Activated T-helper 2 cell treated with anti-CD3 and anti-CD28 coated beads, Interferon-gamma antibody, Interleukin-2, Interleukin-4, amounts not matched to agents 10 μg/mL and 5 μg/mL and 100 μg/mL, durations not matched to agents 14 hours and 24 hours and 36 hours (primary cell): ENCODE measurements around the gene SYS1. TPM values are rescaled to one million over a fixed set of nuclear protein-coding genes. Genes with fewer than 3 reads are reported as not detected.

ENCODE experiments used
- DNase-seq: peaks from one replicate; pipeline ENCODE4 v3.0.0; 2021; ENCODE audit warnings: low spot score
- H3K27ac Mint-ChIP-seq: one replicate; pipeline ENCODE4 v1.8.0; 2021; ENCODE audit warnings: mixed read lengths
- H3K27me3 Mint-ChIP-seq: one replicate; pipeline ENCODE4 v1.8.0; 2021; ENCODE audit warnings: low read depth, mixed read lengths
- H3K36me3 Mint-ChIP-seq: one replicate; pipeline ENCODE4 v1.8.0; 2021; ENCODE audit warnings: low read depth, mixed read lengths
- H3K4me1 Mint-ChIP-seq: one replicate; pipeline ENCODE4 v1.8.0; 2021; ENCODE audit warnings: low read depth, mixed read lengths
- H3K4me3 Mint-ChIP-seq: one replicate; pipeline ENCODE4 v1.8.0; 2021; ENCODE audit warnings: low read depth, mild to moderate bottlenecking, moderate library complexity, mixed read lengths
- H3K9me3 Mint-ChIP-seq: one replicate; pipeline ENCODE4 v1.8.0; 2021; ENCODE audit warnings: mixed read lengths
- intact Hi-C: fragments of 100-400 bp; cut with micrococcal nuclease; formaldehyde crosslinking; loops from one replicate; pipeline ENCODE4 v1.15.1; 2023
- total RNA-seq: library from RNA; stranded (reverse); gene quantifications from 2 replicates; pipeline ENCODE4 v1.2.3, GENCODE V29; 2022

SYS1 gene
- total RNA-seq, 1 donor from 2014 or later: 20.1 TPM

DNA sequence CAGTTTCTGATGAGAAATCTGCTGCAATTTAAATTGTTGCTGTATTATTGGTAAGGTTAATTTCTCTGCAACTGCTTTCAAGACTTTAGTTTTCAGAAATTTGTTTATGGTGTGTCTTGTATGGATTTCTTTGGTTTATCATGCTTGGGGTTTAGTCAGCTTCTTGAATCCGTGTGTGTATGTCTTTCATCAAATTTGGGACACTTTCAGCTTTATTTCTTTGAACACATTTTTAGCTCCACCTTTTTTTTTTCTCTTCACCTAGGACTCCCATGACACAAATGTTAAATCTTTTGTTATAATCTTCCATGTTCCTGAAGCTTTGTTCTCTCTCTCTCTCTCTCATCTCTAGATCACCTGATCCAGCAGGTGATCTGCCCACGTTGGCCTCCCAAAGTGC, 28.6 kb downstream of the SYS1 start:
- H3K27ac Mint-ChIP-seq: no peak overlapping the region
- DNase-seq: no peak
- H3K9me3 Mint-ChIP-seq: peaks cover 11% of the 10 kb centered on the region
- H3K4me3 Mint-ChIP-seq: no peak overlapping the region
- peaks cover 8% of the 10 kb centered on the region for H3K36me3 Mint-ChIP-seq
- intact Hi-C loops: no loop called here
- H3K4me1 Mint-ChIP-seq: peaks cover 3% of the 10 kb centered on the region
- no peaks in the 10 kb centered on the region for H3K27me3 Mint-ChIP-seq

DNA sequence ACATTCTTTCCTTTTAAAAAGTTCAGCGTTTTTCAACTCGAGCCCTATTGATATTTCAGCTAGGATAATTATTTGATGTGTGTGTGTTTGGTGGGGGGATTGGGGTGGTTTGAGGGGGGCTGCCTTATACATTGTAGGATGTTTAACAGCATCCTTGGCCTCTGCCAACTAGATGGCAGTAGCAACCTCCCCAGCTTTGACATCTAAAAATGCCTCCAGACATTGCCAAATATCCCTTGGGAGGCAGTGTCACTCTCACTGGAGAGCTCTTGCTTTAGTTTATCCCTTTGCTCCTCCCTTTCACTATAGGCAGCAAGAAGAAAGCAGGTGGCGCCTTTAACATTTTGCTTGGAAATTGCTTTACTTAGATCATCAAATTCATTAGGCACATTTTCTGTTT, 29.8 kb downstream of the SYS1 start:
- Mint-ChIP-seq H3K27me3 (no peaks in the 10 kb centered on the region), H3K4me1 (no peaks in the 10 kb centered on the region), H3K27ac (no peak overlapping the region), H3K9me3 (peaks cover under 1% of the 10 kb centered on the region), H3K4me3 (no peak overlapping the region), H3K36me3 (peaks cover 5% of the 10 kb centered on the region)
- intact Hi-C loops: no loop called here
- no peak for DNase-seq

DNA sequence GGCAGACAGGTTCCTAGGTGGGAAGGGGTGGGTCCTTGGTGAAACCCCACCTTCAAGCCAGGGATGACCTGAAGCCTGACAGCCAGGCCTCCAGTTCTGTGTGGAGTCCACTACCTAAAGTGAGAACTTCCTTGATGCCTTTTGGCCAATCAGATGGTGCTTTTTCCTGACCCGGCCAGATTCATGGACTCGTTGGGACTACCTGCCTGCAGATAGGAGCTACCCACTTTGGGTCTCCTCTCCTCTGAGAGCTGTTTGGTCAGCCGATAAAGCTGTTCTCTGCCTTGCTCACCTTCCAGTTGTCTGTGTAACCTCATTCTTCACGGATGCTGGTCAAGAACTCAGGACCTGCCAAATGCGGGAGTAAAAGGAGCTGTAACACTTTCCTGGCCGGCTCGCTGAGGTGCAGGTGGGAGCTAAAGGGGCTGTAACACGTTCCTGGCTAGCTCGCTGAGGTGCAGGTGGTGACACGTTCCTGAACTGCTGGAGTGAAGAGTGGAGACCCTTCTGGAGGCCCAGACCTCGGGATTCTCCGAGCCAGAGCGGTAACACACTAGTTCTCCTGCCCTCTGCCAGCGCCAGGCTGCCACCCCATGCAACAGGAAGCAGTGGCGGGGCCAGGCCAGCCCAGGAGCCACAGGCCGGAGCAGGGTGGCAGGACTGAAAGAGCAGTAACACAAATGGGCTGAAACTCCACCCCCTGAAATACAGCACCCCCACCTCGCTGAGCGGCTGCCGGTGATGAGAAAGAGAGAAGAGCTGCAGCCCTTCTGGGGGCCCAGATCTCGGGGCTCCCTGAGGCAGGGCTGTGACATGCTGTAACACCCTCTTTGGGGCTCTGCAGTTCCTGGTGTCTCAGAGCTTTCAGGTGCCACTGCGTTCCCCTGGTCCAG, 31.5 kb downstream of the SYS1 start:
- intact Hi-C loops: no loop called here
- peaks cover 3% of the 10 kb centered on the region for H3K9me3 Mint-ChIP-seq
- H3K4me1 Mint-ChIP-seq: no peaks in the 10 kb centered on the region
- no peaks in the 10 kb centered on the region for H3K27me3 Mint-ChIP-seq
- DNase-seq: no peak
- H3K4me3 Mint-ChIP-seq: no peak overlapping the region
- no peak overlapping the region for H3K27ac Mint-ChIP-seq
- H3K36me3 Mint-ChIP-seq: no peaks in the 10 kb centered on the region

DNA sequence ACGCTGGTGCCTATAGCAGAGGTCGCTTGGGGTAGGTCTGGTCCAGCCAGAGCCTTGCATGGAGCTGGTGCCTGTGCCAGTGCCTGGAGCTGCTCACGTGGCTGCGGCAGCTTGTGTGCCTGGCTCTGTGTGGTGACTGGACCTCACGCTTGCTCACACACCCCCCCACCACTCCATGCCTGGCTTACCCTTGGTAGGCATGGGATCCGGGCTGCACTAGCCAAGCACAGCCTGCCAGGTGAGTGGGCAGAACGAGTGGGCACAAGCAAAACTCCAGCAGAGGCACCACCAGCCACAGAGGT, 32.1 kb downstream of the SYS1 start:
- DNase-seq: no peak
- Mint-ChIP-seq H3K4me1 (no peaks in the 10 kb centered on the region), H3K27ac (no peak overlapping the region), H3K36me3 (peaks cover 5% of the 10 kb centered on the region), H3K4me3 (no peak overlapping the region), H3K9me3 (peaks cover 9% of the 10 kb centered on the region), H3K27me3 (no peaks in the 10 kb centered on the region)
- intact Hi-C loops: no loop called here

DNA sequence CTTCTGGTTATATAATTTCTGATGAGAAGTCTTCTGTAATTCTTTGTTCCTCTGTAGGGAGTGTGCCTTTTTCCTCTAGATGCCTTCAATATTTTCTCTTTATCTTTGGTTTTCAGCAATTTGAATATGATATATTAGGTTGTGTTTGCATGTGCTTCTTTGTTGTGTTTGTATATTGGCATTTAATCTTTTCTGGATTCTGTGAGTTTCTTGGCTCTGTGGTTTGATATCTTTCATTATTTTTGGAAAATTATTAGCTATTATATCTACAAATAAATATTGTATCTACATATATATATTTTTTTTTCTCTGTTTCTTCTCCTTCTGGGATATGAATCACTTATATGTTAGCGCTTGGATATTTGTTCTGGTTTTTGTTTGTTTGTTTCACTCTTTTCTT, 36.1 kb downstream of the SYS1 start:
- Mint-ChIP-seq H3K4me3 (no peak overlapping the region), H3K27me3 (peaks cover 5% of the 10 kb centered on the region), H3K36me3 (peaks cover 9% of the 10 kb centered on the region), H3K4me1 (no peaks in the 10 kb centered on the region), H3K27ac (no peak overlapping the region), H3K9me3 (peaks cover 35% of the 10 kb centered on the region)
- intact Hi-C loops: no loop called here
- DNase-seq: no peak

DNA sequence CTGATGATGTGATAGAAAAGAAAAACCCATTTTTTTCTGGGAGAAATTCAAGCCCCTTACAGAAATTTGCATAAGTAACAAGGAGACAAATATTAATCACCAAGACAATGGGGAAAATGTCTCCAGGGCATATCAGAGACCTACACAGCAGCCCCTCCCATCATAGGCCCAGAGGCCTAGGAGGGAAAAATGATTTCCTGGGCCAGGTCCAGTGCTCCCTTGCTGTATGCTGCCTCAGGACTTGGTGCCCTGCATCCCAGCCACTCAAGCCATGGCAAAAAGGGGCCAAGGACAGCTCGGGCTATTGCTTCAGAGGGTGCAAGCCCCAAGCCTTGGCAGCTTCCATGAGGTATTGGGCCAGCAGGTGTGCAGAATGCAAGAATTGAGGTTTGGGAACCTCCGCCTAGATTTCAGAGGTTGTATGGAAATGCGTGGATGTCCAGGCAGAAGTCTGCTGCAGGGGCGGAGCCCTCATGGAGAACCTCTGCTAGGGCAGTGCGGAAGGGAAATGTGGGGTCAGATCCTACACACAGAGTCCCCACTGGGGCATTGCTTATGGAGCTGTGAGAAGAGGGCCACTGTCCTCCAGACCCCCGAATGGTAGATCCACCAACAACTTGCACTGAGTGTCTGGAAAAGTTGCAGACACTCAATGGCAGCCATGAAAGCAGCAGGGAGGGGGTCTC, 37.5 kb downstream of the SYS1 start:
- Mint-ChIP-seq H3K9me3 (peaks cover 35% of the 10 kb centered on the region), H3K4me3 (no peak overlapping the region), H3K27ac (no peak overlapping the region), H3K4me1 (peaks cover 4% of the 10 kb centered on the region), H3K27me3 (peaks cover 13% of the 10 kb centered on the region), H3K36me3 (peaks cover 9% of the 10 kb centered on the region)
- intact Hi-C loops: no loop called here
- no peak for DNase-seq

DNA sequence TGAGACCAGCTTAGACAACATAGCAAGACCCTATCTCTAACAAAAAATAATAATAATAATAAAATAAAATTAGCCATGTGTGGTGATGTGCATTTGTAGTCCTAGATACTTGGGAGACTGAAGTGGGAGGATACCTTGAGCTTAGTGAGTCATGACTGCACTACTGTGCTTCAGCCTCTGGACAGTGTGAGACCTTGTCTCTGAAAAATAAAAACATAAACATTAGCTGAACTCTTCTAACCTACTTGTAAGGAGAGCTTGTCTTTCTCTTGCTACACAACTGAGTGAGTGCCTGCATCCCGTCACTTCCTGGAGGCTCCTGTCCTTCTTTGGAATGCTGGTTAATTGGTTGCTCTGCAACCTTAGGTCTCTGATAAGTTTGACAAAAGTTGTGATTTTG, 40.0 kb downstream of the SYS1 start:
- intact Hi-C loops: no loop called here
- H3K36me3 Mint-ChIP-seq: peaks cover 9% of the 10 kb centered on the region
- no peak overlapping the region for H3K4me3 Mint-ChIP-seq

DNA sequence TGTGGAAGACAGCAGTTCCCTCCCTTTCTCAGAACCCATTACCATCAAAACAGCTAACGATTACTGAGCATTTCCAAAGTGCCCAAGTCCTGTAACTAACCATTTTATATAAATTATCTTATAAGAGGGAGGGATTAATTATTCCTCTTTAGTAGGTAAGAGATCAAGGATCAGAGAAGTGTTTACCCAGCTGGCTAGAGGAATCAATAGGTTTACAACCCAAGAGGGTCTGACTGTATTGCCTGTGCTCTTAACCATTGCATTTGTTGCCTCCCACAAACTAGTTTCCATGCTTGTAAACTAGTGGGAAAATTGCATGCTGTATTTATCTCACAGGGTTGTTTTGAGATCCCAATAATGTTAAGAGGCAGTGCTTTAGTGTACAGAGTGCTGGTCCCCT, 41.5 kb downstream of the SYS1 start:
- intact Hi-C loops: no loop called here
- peaks cover 32% of the 10 kb centered on the region for H3K9me3 Mint-ChIP-seq
- no peak overlapping the region for H3K27ac Mint-ChIP-seq
- DNase-seq: no peak
- H3K36me3 Mint-ChIP-seq: peaks cover 9% of the 10 kb centered on the region
- H3K4me1 Mint-ChIP-seq: peaks cover 13% of the 10 kb centered on the region
- H3K27me3 Mint-ChIP-seq: peaks cover 13% of the 10 kb centered on the region
- H3K4me3 Mint-ChIP-seq: peak overlapping the region; percentile 52

More for the DNA sequence above, 40.0 kb downstream of the SYS1 start:
- DNase-seq: no peak
- H3K9me3 Mint-ChIP-seq: peaks cover 35% of the 10 kb centered on the region
- H3K27ac Mint-ChIP-seq: no peak overlapping the region
- H3K4me1 Mint-ChIP-seq: peaks cover 12% of the 10 kb centered on the region
- peaks cover 13% of the 10 kb centered on the region for H3K27me3 Mint-ChIP-seq

DNA sequence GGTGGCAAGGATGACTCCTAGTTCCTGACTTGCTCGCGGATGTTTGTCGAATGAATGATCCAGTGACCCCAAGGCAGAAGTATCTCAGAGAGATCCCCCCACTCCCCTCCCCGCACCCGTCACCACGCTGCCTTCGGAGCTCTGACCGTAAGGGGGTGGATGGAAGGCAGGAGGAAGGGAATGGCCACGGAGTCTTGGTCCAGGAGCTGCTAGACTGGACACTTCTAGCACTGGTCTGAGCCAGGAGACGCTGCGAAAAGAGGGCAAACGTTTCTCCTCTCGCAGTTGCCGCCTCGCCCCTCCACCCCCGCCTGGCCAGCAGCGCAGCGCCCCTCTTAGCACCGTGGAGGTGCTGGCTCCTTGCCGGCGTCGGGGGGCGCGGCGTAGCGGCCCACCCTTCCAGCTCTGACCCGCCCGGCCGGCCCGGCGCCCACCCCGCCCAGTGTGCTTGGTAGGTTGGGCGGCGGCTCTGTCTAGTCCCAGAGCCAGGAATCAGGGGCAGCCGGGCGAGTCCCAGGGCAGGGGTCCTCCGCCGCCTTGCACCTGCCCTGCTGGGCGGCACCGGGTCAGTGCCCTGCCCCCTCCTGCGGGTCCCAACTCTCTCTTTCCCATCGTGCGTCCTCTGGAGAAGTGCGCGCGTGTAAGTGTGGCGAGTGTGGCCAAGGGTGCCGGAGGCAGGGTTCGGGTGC, 42.8 kb downstream of the SYS1 start:
- H3K4me1 Mint-ChIP-seq: peaks cover 14% of the 10 kb centered on the region
- peak overlapping the region; percentile 72 for H3K4me3 Mint-ChIP-seq
- peaks cover 3% of the 10 kb centered on the region for H3K36me3 Mint-ChIP-seq
- peaks cover 19% of the 10 kb centered on the region for H3K9me3 Mint-ChIP-seq
- no peak for DNase-seq
- peaks cover 13% of the 10 kb centered on the region for H3K27me3 Mint-ChIP-seq
- no peak overlapping the region for H3K27ac Mint-ChIP-seq
- intact Hi-C loops: no loop called here

DNA sequence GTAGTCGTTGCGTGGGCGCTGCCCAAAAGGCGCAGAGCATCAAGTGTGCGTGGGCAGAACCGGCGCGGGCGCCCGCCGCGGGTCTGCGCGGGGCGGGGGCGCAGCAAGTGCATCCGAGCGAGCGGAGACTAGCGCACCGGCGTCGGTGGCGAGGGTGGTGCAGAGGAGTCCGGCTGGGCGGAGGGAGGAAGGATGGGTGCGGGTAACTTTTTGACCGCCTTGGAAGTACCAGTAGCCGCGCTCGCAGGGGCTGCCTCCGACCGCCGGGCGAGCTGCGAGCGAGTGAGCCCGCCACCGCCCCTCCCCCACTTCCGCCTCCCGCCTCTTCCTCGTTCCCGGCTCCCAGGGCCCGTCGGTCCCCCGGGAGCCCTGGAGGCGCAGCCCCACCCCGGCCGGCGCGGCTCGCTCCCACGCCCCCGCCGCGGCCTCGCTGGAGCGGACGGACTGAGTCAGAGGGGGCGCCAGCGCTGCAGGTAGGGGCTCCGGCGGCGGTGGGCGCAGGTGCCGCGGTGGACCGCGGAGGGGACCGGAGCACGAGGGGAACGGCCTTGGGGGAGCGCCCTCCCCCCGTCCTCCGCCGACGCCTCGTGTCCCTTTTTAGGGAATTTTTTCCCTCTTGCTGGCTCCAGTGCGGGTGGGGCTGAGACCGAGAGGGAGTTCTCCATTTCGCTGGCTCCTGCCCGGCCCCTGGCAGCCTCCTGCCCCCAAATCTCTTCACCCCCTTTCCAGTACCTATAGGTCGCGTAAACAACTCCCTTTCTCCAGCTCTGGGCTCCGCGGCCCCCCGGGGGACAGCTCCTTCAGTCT, 43.5 kb downstream of the SYS1 start:
- Mint-ChIP-seq H3K27ac (no peak overlapping the region), H3K4me3 (peak overlapping the region; percentile 77), H3K36me3 (no peaks in the 10 kb centered on the region), H3K9me3 (peaks cover 13% of the 10 kb centered on the region), H3K4me1 (peaks cover 16% of the 10 kb centered on the region), H3K27me3 (peaks cover 13% of the 10 kb centered on the region)
- intact Hi-C loops: no loop called here
- no peak for DNase-seq

DNA sequence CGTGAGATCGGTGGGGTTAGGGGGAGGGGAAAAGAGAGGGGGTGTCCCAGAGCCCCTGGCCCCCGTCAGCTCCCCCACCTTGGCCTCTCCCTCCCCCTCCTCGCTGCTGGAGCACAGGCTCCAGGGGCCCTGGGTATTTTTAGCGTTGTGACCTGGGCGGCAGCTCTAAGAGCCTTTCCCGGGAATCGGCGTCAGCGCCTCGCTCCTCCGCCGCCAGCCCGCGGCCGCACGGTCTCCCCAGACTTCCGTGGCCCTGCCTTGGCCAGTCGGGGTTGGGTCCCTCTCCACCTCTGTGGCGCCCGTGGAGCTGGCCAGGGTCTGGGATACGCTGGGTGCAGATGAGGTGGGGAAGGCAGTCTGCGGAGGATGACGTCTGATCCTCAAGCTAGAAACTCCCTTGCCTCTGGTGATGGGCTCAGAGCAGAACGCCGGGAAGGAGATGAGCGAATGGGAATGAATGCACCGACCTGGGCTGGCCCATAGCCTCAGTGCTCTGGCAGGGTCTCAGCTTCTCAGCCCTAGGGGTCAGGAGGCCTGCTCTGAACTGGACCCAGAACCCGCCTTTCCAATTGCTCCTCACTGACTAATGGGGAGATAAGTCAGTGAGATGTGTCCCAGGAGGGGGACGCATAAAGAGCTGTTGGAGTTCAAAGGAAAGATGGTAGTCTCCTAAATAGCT, 44.2 kb downstream of the SYS1 start:
- peaks cover 16% of the 10 kb centered on the region for H3K4me1 Mint-ChIP-seq
- no peak for DNase-seq
- peaks cover 6% of the 10 kb centered on the region for H3K9me3 Mint-ChIP-seq

More for the DNA sequence above, 44.2 kb downstream of the SYS1 start:
- intact Hi-C loops: no loop called here
- Mint-ChIP-seq H3K27me3 (peaks cover 13% of the 10 kb centered on the region), H3K27ac (no peak overlapping the region), H3K4me3 (peak overlapping the region; percentile 77), H3K36me3 (no peaks in the 10 kb centered on the region)
